A673 (cell line): ENCODE results near the gene RPS6KL1. TPM values are rescaled to one million over a fixed set of nuclear protein-coding genes. Genes with fewer than 3 reads are reported as not detected.

ENCODE experiments used
- BruUV-seq: library from RNA; stranded (reverse); fragments of 400-500 nt; replicated peaks from 2 replicates; lab custom pipeline; 2021; lab: Mats Ljungman, UMichigan
- CTCF ChIA-PET: fragments of 300-600 bp; sonication (Branson Sonifier 250); formaldehyde crosslinking; loops from one replicate; lab custom pipeline; 2022; ENCODE audit warnings: antibody characterized with exemption; lab: Charles Lee
- POLR2A ChIA-PET: fragments of 300-600 bp; sonication (Branson Sonifier 250); formaldehyde crosslinking; loops from one replicate; lab custom pipeline; 2022; ENCODE audit warnings: antibody characterized with exemption; ENCODE audit not compliant: low non-redundant PET; lab: Charles Lee
- DNase-seq: peaks from one replicate; pipeline ENCODE4 v3.0.0-alpha.2; 2015; ENCODE audit warnings: low spot score
- H3K27ac ChIP-seq: fragments of 200-600 bp; sonication (generic); 2 replicates; pipeline ENCODE4 v1.5.1; 2016; ENCODE audit warnings: mixed run types, low read depth, mild to moderate bottlenecking, mixed read lengths, antibody characterized with exemption, low read length; ENCODE audit not compliant: poor library complexity, severe bottlenecking
- H3K27me3 ChIP-seq: fragments of 200-600 bp; sonication (generic); replicated peaks from 2 replicates; pipeline ENCODE4 v1.6.1; 2017; ENCODE audit warnings: mixed run types, low read depth, mild to moderate bottlenecking, mixed read lengths, antibody characterized with exemption, low read length; ENCODE audit not compliant: insufficient read depth, poor library complexity
- H3K36me3 ChIP-seq: fragments of 200-600 bp; sonication (generic); 2 replicates; pipeline ENCODE4 v1.6.1; 2016; ENCODE audit warnings: mixed run types, mild to moderate bottlenecking, mixed read lengths, antibody characterized with exemption, low read length; ENCODE audit not compliant: insufficient read depth, poor library complexity, severe bottlenecking
- H3K4me1 ChIP-seq: fragments of 200-600 bp; sonication (generic); 2 replicates; pipeline ENCODE4 v1.6.1; 2017; ENCODE audit warnings: mixed run types, mild to moderate bottlenecking, mixed read lengths, antibody characterized with exemption, low read length; ENCODE audit not compliant: insufficient read depth, poor library complexity, severe bottlenecking
- H3K4me3 ChIP-seq: fragments of 200-600 bp; sonication (generic); 2 replicates; pipeline ENCODE4 v1.5.1; 2016; ENCODE audit warnings: low read depth, mixed run types, mild to moderate bottlenecking, mixed read lengths, low read length; ENCODE audit not compliant: poor library complexity, severe bottlenecking
- H3K9me3 ChIP-seq: fragments of 200-600 bp; sonication (generic); 2 replicates; pipeline ENCODE4 v1.6.1; 2016; ENCODE audit warnings: mixed run types, low read depth, mild to moderate bottlenecking, mixed read lengths, antibody characterized with exemption, low read length; ENCODE audit not compliant: poor library complexity, severe bottlenecking
- EZH2 ChIP-seq: fragments of 200-600 bp; sonication (generic); IDR thresholded peaks from 2 replicates; pipeline ENCODE4 v1.6.1; 2017; ENCODE audit warnings: borderline replicate concordance, low read depth, mild to moderate bottlenecking, mixed read lengths, antibody characterized with exemption, low read length; ENCODE audit not compliant: poor library complexity, severe bottlenecking
- intact Hi-C: fragments of 100-400 bp; cut with micrococcal nuclease; formaldehyde crosslinking; loops from one replicate; pipeline ENCODE4 v1.10.0; 2022; ENCODE audit not compliant: unreplicated experiment
- total RNA-seq: library from RNA; stranded (reverse); gene quantifications from 2 replicates; pipeline ENCODE4 v1.2.3, GENCODE V29; 2021
- TF ChIP-seq, protein P1 (sequence below): fragments of 300-800, 200-600 bp; sonication (generic); conservative IDR thresholded peaks from 2 replicates; pipeline ENCODE4 v1.5.1; 2017; ENCODE audit warnings: low read depth, mild to moderate bottlenecking, antibody characterized with exemption, low read length, moderate library complexity, mixed read lengths

Gene RPS6KL1
- total RNA-seq, 1 experiment from 2014 or later, result 0.80 TPM

DNA sequence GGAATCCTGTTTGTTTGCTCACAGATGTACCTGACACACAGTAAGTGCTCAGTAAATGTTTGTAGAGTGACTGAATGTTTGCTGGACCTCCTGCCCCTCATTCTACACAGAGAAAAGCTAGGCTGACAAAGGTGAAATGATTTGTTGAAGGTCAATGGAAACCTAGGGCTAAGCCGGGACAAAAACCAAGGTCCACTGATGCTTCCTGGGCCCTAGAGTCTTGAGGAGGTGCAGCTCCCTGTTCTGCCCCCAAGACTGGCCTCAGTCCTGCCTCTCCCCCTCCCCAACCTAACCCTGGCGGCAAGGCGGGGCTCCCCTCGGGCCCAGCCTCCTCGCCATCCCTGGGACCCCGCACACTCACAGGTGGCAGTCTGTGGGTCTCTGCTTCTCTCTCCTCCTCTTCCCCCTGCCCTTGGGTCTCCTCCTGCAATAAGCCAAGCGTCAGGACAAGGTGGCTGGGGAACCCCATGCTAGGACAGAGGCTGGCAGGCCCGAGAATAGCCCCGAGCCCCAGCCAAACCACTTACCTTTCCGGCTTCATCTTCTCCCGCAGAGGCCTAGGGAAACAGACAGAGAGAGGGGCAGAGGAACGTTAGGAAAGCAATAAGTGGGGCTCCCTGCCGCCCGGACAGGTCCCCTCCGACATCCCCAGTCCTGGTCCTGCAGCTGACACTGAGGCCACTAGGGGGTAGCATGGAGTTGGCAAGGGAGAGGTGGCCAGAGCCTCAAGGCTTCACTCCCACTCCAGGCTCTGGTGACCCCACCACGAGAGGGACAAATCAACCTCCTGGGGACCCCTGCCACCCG, 23.0 kb upstream of the RPS6KL1 start:
- no peak overlapping the region for H3K4me3 ChIP-seq
- no peaks in the 10 kb centered on the region for H3K9me3 ChIP-seq
- CTCF ChIA-PET, result interaction anchor here (0.6 to 2.3 kb wide), 7 partner anchors 9 to 540 kb away, joined by 3 to 10 read pairs (median 7); partner anchors contain the start of genes ACYP1 and PGF
- no peak for TF ChIP-seq EZH2
- TF ChIP-seq, protein P1, sequence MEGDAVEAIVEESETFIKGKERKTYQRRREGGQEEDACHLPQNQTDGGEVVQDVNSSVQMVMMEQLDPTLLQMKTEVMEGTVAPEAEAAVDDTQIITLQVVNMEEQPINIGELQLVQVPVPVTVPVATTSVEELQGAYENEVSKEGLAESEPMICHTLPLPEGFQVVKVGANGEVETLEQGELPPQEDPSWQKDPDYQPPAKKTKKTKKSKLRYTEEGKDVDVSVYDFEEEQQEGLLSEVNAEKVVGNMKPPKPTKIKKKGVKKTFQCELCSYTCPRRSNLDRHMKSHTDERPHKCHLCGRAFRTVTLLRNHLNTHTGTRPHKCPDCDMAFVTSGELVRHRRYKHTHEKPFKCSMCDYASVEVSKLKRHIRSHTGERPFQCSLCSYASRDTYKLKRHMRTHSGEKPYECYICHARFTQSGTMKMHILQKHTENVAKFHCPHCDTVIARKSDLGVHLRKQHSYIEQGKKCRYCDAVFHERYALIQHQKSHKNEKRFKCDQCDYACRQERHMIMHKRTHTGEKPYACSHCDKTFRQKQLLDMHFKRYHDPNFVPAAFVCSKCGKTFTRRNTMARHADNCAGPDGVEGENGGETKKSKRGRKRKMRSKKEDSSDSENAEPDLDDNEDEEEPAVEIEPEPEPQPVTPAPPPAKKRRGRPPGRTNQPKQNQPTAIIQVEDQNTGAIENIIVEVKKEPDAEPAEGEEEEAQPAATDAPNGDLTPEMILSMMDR, result peak; percentile 97
- no TSS peak for BruUV-seq
- intact Hi-C loops, result loop anchor here (1.0 to 5.0 kb wide), 2 partner anchors 142 to 351 kb away; no protein-coding TSS in a partner anchor
- peaks cover 12% of the 10 kb centered on the region for H3K4me1 ChIP-seq
- POLR2A ChIA-PET, result no interaction called here
- DNase-seq, result peak; percentile 83
- no peak overlapping the region for H3K27ac ChIP-seq
- no peaks in the 10 kb centered on the region for H3K27me3 ChIP-seq
- no peaks in the 10 kb centered on the region for H3K36me3 ChIP-seq

DNA sequence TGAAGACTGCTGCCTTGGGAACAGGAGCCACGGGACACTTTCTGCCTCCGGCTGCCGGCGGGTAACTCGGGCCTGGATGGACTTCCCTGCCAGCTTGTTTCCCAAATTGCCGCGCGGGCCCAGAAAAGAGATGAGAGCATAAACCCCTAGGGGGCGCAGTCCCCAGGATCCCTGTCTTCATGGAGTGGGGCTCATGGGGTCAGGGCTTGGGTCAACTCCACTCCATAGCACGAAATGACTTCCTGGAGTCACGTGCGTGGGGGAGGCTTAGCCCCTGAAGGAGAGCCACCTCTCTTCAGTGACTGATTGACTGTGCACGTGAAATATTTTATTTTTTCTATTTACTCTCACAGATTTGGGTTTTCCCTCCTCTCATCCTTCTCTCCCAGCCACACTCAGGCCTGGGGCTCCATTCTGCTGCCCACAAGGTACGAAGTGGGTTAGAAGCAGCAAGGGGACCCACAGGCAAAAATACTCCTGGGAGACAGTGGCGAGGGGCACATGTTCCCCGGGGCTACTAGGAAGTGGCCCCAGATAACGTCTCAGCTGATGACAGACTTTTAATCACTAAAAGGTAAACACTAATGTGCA, 22.3 kb upstream of the RPS6KL1 start:
- no peaks in the 10 kb centered on the region for H3K36me3 ChIP-seq
- peaks cover 12% of the 10 kb centered on the region for H3K4me1 ChIP-seq
- no peak overlapping the region for H3K4me3 ChIP-seq
- H3K9me3 ChIP-seq, result no peaks in the 10 kb centered on the region
- intact Hi-C loops, result loop anchor here (5.0 kb wide), 1 partner anchor 352 kb away; no protein-coding TSS in a partner anchor
- H3K27me3 ChIP-seq, result no peaks in the 10 kb centered on the region
- CTCF ChIA-PET, result interaction anchor here (0.5 to 2.3 kb wide), 11 partner anchors 9 to 541 kb away, joined by 3 to 10 read pairs (median 5); partner anchors contain the start of genes ACYP1, PGF and RPS6KL1
- DNase-seq, result peak; percentile 58
- TF ChIP-seq EZH2, result no peak
- TF ChIP-seq, protein P1, result peak; percentile 67
- POLR2A ChIA-PET, result interaction anchor here (0.6 kb wide), 1 partner anchor 20 kb away, joined by 3 read pairs; no protein-coding TSS in a partner anchor
- no TSS peak for BruUV-seq
- no peak overlapping the region for H3K27ac ChIP-seq

DNA sequence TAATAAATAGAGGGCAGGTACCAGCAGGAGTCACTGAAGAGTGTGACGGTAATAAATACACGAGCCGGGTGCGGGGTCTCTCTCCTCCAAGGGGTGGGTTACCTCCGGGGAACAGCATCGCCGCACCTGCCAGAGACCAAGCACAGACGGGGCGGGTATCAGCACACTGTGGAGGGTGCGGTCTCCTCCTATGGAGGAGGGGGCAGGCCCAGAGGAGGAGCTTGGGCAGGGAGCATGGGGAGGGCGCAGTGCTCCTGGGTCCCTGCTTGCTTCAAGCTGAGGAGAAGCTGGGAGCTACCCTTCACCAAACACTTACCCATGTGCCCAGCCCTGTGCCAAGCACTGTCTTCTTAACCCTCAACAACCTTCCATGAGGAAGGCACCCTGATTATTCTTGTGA, 19.5 kb upstream of the RPS6KL1 start:
- no TSS peak for BruUV-seq
- ChIA-PET CTCF (no interaction called here), POLR2A (no interaction called here)
- no peak for DNase-seq
- Histone ChIP-seq H3K27ac (peak overlapping the region; percentile 37), H3K36me3 (no peaks in the 10 kb centered on the region), H3K4me3 (no peak overlapping the region), H3K27me3 (no peaks in the 10 kb centered on the region), H3K9me3 (no peaks in the 10 kb centered on the region), H3K4me1 (peaks cover 12% of the 10 kb centered on the region)
- TF ChIP-seq, protein P1, result no peak
- intact Hi-C loops, result no loop called here
